Astrocyte of the spinal cord (primary cell): Measurements from ENCODE around the gene MBD6.
A peak's percentile ranks its signal among the peaks of the same experiment; 100 is the strongest.

Experiments used
- DNase-seq: peaks from one replicate; pipeline ENCODE4 v3.0.0; 2011; ENCODE audit warnings: low read depth, low spot score
- H3K4me3 ChIP-seq: 2 replicates; pipeline ENCODE4 v1.5.1; 2011; ENCODE audit warnings: low read depth, mild to moderate bottlenecking, low read length, moderate library complexity
- in situ Hi-C: cut with HindIII; loops from 2 replicates; pipeline ENCODE4 v1.10.0; 2017; ENCODE audit warnings: low sequenced_read_pairs
- TF ChIP-seq, protein P1 (sequence below): IDR thresholded peaks from 2 replicates; pipeline ENCODE4 v1.5.1; 2012; ENCODE audit warnings: low read depth, mild to moderate bottlenecking, low read length, inconsistent platforms

Gene MBD6

DNA sequence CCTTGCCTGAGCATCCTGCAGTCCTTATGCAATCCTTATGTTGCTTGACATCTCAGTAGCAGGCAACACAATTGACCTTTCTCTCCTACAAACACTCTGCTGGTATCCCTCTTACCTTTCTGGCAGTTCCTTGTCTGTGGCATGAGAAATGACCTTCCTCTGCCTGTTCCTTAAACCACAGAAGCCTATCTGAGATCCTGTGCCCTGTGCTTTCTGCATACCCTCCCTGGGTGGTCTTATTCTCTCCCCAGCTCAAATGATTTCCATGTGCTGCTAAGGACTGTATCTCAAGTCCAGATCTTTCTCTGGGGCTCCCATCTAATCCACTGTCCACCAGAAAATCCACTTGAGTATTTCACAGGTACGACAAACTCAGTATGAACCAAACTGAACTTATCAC, 41.0 kb upstream of the MBD6 start:
- in situ Hi-C loops = no loop called here
- TF ChIP-seq, protein P1, sequence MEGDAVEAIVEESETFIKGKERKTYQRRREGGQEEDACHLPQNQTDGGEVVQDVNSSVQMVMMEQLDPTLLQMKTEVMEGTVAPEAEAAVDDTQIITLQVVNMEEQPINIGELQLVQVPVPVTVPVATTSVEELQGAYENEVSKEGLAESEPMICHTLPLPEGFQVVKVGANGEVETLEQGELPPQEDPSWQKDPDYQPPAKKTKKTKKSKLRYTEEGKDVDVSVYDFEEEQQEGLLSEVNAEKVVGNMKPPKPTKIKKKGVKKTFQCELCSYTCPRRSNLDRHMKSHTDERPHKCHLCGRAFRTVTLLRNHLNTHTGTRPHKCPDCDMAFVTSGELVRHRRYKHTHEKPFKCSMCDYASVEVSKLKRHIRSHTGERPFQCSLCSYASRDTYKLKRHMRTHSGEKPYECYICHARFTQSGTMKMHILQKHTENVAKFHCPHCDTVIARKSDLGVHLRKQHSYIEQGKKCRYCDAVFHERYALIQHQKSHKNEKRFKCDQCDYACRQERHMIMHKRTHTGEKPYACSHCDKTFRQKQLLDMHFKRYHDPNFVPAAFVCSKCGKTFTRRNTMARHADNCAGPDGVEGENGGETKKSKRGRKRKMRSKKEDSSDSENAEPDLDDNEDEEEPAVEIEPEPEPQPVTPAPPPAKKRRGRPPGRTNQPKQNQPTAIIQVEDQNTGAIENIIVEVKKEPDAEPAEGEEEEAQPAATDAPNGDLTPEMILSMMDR = no peak
- DNase-seq = no peak
- H3K4me3 ChIP-seq = no peak overlapping the region

DNA sequence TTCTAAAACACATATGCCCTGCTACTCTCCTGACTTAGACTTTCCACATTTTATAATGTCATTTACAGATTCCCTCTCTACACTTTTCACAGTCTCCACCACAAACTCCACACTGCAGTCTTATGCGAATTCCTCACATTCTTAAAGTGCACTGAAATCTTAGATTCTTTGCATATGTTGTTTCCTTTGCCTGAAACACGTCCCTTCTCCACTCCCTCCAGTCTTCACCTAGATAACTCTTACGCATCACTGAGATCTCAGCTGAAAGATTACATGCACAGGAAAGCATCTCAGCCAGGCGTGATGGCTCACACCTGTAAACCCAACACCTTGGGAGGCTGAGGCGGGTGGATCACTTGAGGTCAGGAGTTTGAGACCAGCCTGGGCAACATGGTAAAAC, 39.2 kb upstream of the MBD6 start:
- in situ Hi-C loops = no loop called here
- TF ChIP-seq, protein P1 = no peak
- peak; percentile 56 for DNase-seq
- H3K4me3 ChIP-seq = no peak overlapping the region

DNA sequence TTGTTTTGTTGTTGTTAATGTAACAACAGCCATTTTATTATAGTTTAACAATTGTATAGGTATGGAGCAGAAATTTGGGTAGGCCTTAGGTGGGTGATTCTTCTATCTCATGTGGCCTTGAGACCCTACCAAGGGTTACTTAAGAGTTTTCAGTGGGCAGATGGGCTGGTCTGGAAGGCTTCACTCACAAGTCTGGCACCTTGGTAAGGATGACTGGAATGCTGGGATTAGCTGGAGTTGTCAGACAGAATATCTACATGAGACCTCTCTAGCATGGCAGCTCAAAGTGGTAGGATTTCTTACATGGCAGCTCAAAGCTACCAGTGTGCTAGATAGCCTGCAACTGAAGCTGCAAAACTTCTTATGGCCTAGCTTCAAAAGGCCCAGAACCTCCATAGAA, 36.9 kb upstream of the MBD6 start:
- TF ChIP-seq, protein P1 = no peak
- H3K4me3 ChIP-seq = no peak overlapping the region
- in situ Hi-C loops = no loop called here
- DNase-seq = no peak

DNA sequence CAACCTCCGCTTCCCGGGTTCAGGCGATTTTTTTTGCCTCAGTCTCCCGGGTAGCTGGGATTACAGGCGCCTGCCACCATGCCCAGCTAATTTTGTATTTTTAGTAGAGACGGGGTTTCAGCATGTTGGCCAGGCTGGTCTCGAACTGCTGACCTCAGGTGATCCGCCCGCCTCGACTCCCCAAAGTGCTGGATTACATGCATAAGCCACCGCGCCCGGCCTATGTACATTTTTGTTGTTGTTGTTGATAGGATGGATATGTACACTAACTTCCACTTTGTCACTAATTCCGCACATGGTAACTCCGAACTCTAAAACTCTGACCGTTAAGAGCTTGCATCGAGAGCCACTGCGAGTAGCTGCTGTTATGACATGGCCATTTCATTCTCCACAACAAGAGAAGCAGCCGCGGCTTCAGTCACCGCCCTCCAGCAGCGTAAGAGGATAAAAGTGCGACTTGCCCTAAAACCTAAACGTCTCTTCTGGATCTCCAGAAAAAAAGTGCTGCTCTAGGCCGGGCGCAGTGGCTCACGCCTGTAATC, 35.5 kb upstream of the MBD6 start:
- peak overlapping the region; percentile 100 for H3K4me3 ChIP-seq
- no peak for DNase-seq
- in situ Hi-C loops = no loop called here
- TF ChIP-seq, protein P1 = no peak

DNA sequence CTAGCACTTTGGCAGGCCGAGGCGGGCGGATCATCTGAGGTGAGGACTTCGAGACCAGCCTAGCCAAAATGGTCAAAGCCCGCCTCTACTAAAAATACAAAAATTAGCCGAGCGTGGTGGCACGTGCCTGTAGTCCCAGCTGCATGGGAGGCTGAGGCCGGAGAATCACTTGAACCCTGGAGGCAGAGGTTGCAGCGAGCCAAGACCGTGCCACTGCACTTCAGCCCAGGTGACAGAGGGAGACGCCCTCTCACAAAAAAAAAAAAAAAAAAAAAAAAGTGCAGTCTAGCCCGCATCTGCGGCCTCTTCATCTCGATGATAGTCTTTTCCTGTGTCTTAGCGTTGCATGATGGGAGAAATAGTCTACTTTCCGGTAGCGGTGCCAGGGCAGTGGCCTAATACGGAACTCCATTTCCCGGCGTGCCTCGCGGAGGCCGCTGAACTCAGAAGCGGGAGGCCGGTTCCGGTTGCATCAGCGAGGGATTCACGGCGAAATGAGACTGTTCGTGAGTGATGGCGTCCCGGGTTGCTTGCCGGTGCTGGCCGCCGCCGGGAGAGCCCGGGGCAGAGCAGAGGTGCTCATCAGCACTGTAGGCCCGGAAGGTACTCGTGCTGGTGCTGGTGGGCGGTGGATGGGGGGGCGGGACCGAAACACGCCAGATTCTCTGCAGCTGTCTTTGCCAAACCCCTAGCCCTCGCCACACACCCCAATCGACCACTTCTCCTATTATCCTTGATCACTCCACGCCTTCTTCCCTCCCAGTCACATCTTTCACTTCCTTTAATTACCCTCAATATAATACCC, 34.8 kb upstream of the MBD6 start, which contains the start of gene MARS1:
TSS of gene MARS1 (plus strand) at position 472 of the 805 bp plus-strand sequence. CDS start at position 495, 23 bp downstream.
- in situ Hi-C loops = no loop called here
- DNase-seq = peak; percentile 97
- H3K4me3 ChIP-seq = peak within 1 kb of the TSS; percentile 100
- TF ChIP-seq, protein P1 = no peak

DNA sequence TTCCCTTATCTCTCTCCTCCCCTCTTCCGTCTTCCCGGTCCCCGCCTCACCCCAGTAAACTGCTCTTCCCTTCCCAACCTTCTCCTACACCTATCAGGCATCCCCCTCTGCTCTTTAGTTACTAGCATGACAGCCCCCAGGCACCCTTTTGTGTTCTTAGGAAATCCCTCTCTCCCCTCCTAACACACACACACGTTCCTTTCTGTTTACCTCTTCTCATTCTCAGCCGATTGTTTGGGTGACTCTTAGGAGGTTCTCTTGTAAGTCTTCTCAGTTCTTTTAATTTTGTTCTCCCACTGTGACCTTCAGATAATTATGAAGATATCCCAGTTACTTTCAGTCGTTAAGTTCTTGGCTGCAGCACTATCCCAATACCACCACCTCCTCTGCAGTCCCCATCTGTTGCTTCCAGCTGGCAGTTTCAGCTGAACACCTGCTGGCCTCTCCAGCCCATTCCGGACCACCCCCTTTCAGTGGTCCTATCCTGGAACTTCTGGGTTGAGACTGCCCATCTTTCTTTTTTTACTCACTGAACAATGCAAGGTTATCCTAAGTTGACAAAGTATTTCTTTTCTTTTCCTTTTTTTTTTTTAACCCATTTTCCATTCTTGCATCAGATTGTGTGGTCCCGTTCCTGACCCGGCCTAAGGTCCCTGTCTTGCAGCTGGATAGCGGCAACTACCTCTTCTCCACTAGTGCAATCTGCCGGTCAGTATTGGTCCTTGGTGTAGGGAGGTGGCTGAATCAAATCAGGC, 34.0 kb upstream of the MBD6 start:
- TF ChIP-seq, protein P1 = no peak
- in situ Hi-C loops = no loop called here
- DNase-seq = no peak
- H3K4me3 ChIP-seq = peak overlapping the region; percentile 100
